NCI-H1930 (cell line): ENCODE measurements around the gene SMYD3.
A peak's percentile ranks its signal among the peaks of the same experiment; 100 is the strongest.

Source experiments
- DNase-seq, 2 experiments: peaks; one replicate each; lab custom pipeline; 2025; lab: John Stamatoyannopoulos, UW

The SMYD3 gene

GRCh38 chr1:246506674-246507481, at the start of gene SMYD3:
TSS of gene SMYD3 (minus strand) at chr1:246507279.
- DNase-seq = peak; percentile 73 to 83

DNA sequence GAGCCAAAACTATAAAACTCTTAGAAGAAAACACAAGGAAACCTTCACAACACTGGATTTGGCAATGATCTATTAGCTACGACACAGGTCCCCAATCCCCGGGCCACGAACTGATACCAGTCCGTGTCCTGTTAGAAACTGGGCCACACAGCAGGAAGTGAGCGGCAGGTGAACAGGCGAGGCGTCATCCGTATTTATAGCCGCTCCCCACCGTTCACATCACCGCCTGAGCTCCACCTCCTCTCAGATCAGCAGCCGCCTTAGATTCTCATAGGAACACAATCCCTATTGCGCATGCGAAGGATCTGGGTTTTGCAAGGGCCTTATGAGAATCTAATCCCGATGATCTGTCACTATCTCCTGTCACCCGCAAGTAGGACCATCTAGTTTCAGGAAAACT, 47.1 kb upstream of the SMYD3 start:
- DNase-seq = no peak

DNA sequence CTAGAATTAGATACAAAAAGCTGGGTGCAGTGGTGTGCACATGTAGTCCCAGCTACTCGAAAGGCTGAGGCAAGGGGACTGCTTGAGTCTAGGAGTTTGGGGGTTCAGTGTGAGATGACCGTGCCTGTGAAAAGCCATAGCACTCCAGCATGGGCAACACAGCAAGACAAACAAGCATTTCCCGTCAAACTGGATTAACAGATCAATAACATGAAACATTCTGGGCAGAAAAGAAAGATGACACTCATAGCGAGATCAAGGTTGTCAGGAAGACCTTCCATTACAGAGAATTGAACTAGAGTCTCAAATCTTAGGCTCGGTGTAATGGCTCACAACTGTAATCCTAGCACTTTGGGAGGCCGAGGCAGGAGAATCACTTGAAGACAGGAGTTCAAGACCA, 45.0 kb upstream of the SMYD3 start:
- DNase-seq = no peak

GRCh38 chr1:246550402-246550801, 43.3 kb upstream of the SMYD3 start:
- no peak for DNase-seq

DNA sequence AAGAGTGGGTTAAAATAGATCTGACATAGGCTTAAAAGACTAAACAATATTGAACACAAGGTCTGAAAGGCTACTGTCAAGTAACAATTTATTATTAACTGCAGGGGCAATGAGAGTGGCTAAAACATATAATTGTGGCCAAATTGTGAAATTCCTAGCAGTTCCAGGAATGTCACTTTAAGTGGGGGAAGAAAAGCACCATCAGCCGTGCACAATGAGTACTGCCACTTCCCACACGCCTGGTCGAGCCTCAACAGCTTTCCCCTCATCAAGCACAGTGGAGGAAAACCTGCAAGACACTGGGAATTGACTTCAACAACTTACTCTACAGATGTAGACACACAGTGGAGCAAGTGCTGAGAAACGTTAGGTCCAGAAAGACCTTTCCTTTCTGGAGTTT, 42.6 kb upstream of the SMYD3 start:
- no peak for DNase-seq

- DNase-seq = no peak
Observed at GRCh38 chr1:246544001-246544400, 36.9 kb upstream of the SMYD3 start.

- DNase-seq = no peak
Observed at GRCh38 chr1:246540738-246541491, 33.8 kb upstream of the SMYD3 start.

DNA sequence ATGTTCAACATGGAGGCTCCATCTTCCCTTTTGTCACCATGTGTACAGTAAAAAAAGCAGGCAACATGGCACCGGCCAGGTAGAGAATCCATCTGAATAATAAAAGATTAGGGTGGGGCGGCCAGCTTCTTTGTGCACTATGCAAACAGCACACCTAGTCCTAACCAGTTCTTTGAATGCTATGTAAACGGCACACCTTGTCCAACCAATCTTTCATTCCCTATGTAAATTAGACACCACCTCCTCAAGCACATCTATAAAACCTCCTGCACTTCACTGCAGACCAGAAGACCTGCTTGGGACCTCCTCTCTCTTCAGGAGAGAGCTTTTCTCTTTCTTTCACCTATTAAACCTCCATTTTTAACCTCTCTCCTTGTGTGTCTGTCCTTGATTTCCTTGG, 30.8 kb upstream of the SMYD3 start:
- DNase-seq = peak in 1 of 2 experiments; percentile 3

DNA sequence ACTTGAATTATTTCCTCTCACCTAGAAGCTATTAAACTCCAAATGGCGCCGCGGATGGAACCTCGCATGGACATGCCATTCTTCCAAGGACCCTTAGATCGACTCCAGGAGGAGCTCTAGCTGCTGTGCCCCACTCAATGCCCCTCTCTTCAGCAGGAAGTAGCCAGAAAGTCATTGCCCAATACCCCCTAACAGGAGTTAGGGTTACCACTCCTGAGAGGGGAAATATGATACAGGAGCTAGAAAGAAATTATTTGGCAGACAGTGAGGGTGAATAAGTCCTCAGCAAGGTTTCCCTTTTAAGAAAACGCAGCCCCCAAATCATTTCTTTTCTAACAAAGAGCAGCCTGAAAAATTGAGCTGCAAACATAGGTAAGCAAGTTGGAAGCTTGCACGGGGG, 30.4 kb upstream of the SMYD3 start:
- no peak for DNase-seq

DNA sequence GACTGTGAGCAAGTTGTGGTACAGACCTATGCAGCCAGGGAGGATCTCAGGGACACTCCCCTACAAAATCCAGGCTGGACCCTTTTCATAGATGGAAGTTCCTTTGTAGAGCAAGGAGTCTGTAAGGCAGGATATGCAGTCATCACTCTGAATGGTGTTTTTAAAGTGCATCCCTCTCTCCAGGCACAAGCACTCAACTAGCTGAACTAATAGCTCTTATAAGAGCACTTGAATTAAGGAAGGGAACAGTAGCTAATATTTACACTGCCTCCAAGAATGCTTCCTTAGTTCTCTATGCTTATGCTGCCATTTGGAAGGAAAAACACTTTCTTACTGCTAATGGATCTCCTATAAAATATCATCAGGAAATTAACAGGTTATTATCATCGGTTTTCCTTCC, 27.0 kb upstream of the SMYD3 start:
- DNase-seq = no peak

- no peak for DNase-seq
Observed at GRCh38 chr1:246533371-246533905, 26.4 kb upstream of the SMYD3 start.

DNA sequence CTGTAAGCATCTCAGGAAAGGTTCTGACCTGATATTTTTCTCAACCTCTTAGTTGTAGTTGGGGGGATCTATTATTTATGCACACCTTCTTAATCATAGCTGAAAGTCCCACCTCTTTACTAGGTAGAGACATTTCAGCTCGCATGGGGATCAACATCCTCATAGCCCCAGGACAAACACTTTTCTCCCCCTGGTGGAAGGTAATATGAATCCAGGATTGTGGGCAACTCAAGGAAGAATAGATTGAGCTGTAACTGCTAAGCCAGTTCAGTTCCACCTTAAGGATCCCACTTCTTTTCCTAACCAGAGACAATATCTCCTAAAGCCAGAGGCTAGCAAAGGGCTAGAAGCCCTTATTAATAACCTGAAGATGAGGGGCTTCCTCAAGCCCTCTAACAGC, 25.4 kb upstream of the SMYD3 start:
- DNase-seq = no peak

- DNase-seq = no peak
Observed at GRCh38 chr1:246530482-246530881, 23.4 kb upstream of the SMYD3 start.

DNA sequence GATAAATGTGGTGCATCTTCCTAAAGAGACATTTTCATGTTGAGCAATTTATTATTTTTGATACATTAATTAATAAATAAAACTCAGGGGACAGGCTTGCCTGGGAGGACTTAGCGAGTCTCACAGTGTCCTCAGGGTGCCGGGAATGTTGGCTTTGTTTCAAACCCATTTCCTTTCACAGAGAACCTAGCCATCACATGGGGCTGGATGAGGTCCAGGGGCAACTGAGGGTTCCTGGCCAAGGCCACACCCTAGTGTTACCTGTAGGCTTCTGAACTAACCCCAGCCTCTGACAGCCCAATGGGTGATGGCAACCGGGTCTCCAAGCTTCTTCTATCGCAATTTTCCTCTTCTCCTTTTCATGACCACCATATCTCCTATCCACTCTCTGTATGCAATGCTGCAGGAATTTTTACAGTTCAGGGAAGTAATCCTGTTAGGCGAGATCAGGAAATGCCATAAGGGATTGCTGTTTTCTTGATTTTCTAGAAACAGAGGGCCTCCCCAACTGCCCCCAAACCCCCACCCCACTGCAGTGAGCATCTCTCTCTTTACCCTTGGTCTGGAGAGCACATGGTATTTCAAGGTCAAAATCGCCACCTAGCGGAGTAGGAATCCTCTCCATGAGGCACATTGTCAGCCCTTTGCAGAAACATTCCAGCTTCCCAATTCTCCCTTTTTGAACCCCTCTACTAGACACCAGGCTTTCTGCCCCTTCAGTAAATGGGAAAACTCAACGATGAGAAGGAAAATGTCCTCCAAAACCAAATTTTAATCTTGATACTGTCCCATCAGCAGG, 22.1 kb upstream of the SMYD3 start:
- DNase-seq = no peak

- no peak for DNase-seq
Observed at GRCh38 chr1:246527402-246528088, 20.5 kb upstream of the SMYD3 start.

- no peak for DNase-seq
Observed at GRCh38 chr1:246526915-246527314, 19.8 kb upstream of the SMYD3 start.

- DNase-seq = no peak
Observed at GRCh38 chr1:246526380-246526779, 19.3 kb upstream of the SMYD3 start.

DNA sequence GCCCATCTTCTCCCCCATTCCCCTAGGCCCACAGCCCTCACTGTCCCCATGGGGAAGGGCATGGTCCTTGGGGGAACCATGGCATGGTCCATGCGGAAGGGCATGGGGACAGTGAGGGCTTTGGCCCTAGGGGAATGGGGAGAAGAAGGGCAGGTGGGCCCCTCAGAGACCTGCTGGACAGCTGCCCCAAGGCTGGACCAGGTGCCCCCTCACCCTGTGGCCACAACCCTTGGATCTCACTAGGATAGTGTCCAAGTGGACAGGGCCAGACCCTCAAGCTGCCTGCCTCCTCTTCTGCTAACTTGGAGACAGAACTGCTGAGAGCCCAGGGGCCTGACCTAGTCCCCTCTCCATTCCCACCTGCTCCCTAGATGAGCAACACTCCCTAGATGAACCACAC, 12.4 kb upstream of the SMYD3 start:
- no peak for DNase-seq

GRCh38 chr1:246518456-246519205, 11.6 kb upstream of the SMYD3 start:
- no peak for DNase-seq

DNA sequence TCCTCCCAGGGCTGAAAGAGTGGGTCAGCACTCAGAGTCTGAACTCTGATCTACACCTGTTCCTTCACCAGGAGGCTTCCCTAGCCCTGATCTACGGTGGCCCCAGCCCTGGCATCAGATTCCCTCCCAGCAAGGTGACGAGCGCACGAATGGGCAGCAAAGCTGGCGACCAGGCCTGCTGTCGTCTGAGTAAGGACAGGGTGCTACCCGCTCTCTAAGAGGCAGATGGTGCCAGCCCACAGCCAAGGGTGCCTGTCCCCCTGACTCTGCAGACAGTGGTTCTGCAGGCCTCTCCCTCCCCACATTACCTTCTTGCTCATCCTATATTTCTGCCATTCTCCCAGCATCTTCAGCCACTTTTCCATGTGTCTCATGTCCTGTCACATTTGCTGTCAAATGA, 10.3 kb upstream of the SMYD3 start:
- no peak for DNase-seq

GRCh38 chr1:246516126-246516525, 9.0 kb upstream of the SMYD3 start:
- no peak for DNase-seq
